HUES64 (cell line): Measurements from ENCODE around the gene PRR5L.

Experiments
- H3K27ac ChIP-seq: 2 replicates; pipeline ENCODE4 v1.7.0; 2013; ENCODE audit warnings: low read depth, low read length, inconsistent platforms
- H3K27me3 ChIP-seq: 2 replicates; pipeline ENCODE4 v1.6.1; 2013; ENCODE audit warnings: mild to moderate bottlenecking, low read length; ENCODE audit not compliant: insufficient read depth
- H3K36me3 ChIP-seq: 2 replicates; pipeline ENCODE4 v1.6.1; 2013; ENCODE audit warnings: mild to moderate bottlenecking, low read length; ENCODE audit not compliant: insufficient read depth
- H3K4me1 ChIP-seq: 2 replicates; pipeline ENCODE4 v1.6.1; 2013; ENCODE audit warnings: mild to moderate bottlenecking, low read length, moderate library complexity; ENCODE audit not compliant: insufficient read depth
- H3K4me3 ChIP-seq: 2 replicates; pipeline ENCODE4 v1.5.1; 2013; ENCODE audit warnings: mild to moderate bottlenecking, low read length, moderate library complexity
- H3K9ac ChIP-seq: 2 replicates; pipeline ENCODE4 v1.6.1; 2013; ENCODE audit warnings: mild to moderate bottlenecking, low read depth, low read length
- H3K9me3 ChIP-seq: 2 replicates; pipeline ENCODE4 v1.6.1; 2013; ENCODE audit warnings: low read depth, low read length; ENCODE audit not compliant: insufficient read depth
- WGBS: fragments of 150-250, 120-280 bp; methylation state at CpG from one replicate; pipeline ENCODE4 v1.1.7; 2013; ENCODE audit warnings: missing lambda C conversion rate; 5-methylcytosine and 5-hydroxymethylcytosine counted together

Gene PRR5L

DNA sequence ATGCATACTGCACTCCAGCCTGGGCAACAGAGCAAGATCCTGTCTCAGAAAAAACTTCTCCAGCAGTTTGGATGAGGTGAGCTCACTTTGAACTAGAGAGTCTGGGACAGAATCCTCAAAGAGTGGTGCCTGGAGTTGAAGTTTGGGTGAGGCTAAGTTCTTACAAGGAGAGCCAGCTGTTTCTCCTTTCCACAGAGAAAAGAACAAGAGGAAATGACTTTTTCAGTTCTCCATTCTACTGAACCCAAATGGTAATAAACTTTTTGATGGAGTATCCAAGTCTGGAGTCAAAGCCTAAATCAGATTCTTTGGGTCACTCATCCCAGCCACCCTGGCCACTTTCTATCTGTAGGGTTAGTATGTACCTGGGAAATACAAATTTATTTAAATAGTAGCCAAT lies 111.3 kb downstream of the PRR5L start:
- Histone ChIP-seq H3K4me1 (no peaks in the 10 kb centered on the region), H3K36me3 (peaks cover 28% of the 10 kb centered on the region), H3K9me3 (no peaks in the 10 kb centered on the region), H3K27me3 (no peaks in the 10 kb centered on the region), H3K4me3 (no peak overlapping the region), H3K27ac (no peak overlapping the region), H3K9ac (no peak overlapping the region)

DNA sequence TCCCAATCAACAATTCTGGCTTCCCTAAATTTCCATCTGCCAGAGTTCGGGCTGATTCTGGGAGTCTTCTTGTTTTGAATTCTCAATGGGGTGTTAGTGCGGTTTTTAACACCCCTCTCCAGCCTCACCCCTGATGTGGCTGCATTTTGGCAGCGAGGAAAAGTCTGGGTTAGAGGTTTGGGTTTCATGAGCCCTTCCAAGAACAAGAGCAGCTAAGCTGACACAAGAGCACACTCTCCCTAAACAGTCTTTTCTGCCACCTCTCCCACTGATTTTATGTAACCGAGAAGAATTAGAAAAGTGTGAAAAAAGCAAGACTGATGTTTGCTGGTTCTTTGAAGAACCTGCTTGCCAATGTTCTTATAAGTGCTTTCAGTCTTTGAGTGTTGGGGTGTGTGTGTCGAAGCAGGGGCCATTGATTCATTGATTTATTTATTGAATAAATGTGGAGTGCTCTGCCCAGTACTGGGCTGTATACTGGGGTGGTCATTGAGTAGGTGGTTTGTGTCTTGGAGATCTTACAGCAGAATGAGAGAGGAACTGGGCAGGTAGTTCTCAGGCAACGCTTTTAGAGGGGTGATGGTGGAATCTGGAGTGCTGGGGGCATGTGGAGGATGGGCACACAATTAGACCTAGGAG lies 112.5 kb downstream of the PRR5L start:
- peaks cover 16% of the 10 kb centered on the region for H3K36me3 ChIP-seq
- H3K27me3 ChIP-seq: no peaks in the 10 kb centered on the region
- no peak overlapping the region for H3K27ac ChIP-seq
- no peaks in the 10 kb centered on the region for H3K9me3 ChIP-seq
- no peaks in the 10 kb centered on the region for H3K4me1 ChIP-seq
- WGBS: 88% methylated on average over 4 of the region's 6 CpGs
- no peak overlapping the region for H3K9ac ChIP-seq
- H3K4me3 ChIP-seq: no peak overlapping the region

- no peak overlapping the region for H3K4me3 ChIP-seq
- peaks cover 12% of the 10 kb centered on the region for H3K36me3 ChIP-seq
- H3K9ac ChIP-seq: no peak overlapping the region
- H3K9me3 ChIP-seq: no peaks in the 10 kb centered on the region
- WGBS: 82% methylated on average over 7 of the region's 8 CpGs
- H3K27ac ChIP-seq: no peak overlapping the region
- no peaks in the 10 kb centered on the region for H3K27me3 ChIP-seq
- no peaks in the 10 kb centered on the region for H3K4me1 ChIP-seq
Measured at GRCh38 chr11:36409152-36409816, 113.2 kb downstream of the PRR5L start.

DNA sequence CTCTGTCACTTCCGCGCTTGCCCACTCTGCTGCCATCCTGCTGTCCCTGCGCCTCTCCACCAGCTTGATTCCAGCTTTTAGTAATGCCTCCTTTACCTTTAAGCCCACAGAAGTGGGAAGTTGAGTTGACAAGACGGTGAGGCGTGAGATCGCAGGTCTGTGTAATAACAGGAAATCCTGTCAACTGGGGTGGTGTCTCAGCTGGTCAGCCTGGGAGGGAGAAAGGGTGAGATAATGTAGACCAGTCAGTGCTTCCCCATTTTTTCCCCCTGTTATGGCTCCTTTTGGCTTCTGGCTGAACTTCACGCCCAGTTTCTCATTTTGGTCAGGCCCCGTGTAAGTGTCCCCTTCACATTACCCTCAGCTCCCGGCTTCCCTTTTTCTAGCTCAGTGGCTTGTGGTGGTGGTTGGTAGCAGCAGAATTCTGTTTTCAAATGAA lies 115.1 kb downstream of the PRR5L start:
- no peaks in the 10 kb centered on the region for H3K9me3 ChIP-seq
- 96% methylated on average over 9 of the region's 9 CpGs for WGBS
- no peak overlapping the region for H3K9ac ChIP-seq
- H3K4me3 ChIP-seq: no peak overlapping the region
- no peak overlapping the region for H3K27ac ChIP-seq
- H3K27me3 ChIP-seq: no peaks in the 10 kb centered on the region
- H3K36me3 ChIP-seq: peaks cover 6% of the 10 kb centered on the region
- H3K4me1 ChIP-seq: no peaks in the 10 kb centered on the region

GRCh38 chr11:36412781-36413383 lies 116.8 kb downstream of the PRR5L start:
- no peaks in the 10 kb centered on the region; the same call in none of the 2 replicates for H3K36me3 ChIP-seq

DNA sequence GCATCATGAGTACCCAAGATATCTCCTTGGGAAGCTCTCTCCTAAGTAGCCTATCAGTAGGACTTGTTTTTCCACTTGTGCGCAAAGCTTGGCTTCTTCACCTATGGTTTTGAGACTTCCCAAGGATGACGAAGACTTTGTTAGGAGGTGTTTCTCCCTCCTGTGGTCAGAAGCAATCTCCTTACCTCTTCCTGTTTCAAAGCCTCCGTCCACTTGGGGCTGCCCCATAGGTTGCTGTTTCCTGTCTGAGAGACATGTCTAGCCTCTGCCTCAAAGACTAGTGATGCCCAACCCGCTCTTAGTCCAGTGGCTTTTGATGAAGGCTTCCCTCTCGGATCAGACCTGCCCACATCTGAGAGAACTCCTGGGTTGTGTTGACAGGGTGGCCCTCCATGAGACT lies 121.1 kb downstream of the PRR5L start:
- no peak overlapping the region for H3K9ac ChIP-seq
- H3K9me3 ChIP-seq: no peaks in the 10 kb centered on the region
- 0 out of 2 replicates have a peak, but pooled peaks cover 4% of the 10 kb centered on the region for H3K4me1 ChIP-seq
- H3K27ac ChIP-seq: no peak overlapping the region
- peaks cover 5% of the 10 kb centered on the region for H3K36me3 ChIP-seq
- no peak overlapping the region for H3K4me3 ChIP-seq
- WGBS: 85% methylated on average over 5 of the region's 5 CpGs
- no peaks in the 10 kb centered on the region for H3K27me3 ChIP-seq

More at GRCh38 chr11:36412781-36413383, 116.8 kb downstream of the PRR5L start:
- Histone ChIP-seq H3K27ac (no peak overlapping the region), H3K27me3 (no peaks in the 10 kb centered on the region), H3K4me1 (no peaks in the 10 kb centered on the region), H3K9ac (no peak overlapping the region), H3K4me3 (no peak overlapping the region), H3K9me3 (no peaks in the 10 kb centered on the region)
- WGBS: 100% methylated on average over 1 of the region's 2 CpGs

DNA sequence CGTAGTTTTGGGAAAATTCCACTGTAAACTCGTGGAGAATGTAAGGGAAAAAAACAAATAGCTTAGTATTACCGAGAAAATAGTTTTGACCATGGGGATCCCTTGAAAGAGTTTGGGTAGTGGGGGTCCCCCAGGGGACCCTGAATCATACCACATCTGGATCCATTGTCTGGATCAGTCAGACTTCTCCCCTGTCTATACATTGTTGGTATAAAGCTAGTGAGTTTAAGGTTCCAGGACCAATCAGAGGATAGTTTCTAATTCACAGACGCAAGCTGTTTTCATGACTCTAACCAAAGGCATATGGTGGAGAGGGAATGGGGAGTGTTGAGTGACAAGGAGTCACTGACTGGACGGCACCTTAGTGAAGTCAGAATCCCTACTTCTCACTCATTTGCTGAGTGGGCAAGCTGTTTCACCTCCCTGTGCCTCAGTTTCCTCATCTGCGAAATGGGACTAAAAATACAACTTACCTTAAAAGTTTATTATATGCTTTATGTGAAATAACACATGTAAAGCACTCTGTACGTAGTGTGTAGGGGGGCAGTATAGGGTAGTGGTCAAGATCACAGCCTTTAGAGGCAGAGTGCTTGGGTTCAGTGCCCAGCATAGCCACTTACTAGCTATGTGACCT lies 123.8 kb downstream of the PRR5L start:
- H3K36me3 ChIP-seq: peaks cover 5% of the 10 kb centered on the region; the same call in 1 of the 2 replicates
- no peak overlapping the region for H3K9ac ChIP-seq
- 0 out of 2 replicates have a peak, but pooled peaks cover 4% of the 10 kb centered on the region for H3K4me1 ChIP-seq
- WGBS: 90% methylated on average over 6 of the region's 7 CpGs
- no peak overlapping the region for H3K4me3 ChIP-seq
- H3K27me3 ChIP-seq: no peaks in the 10 kb centered on the region
- H3K27ac ChIP-seq: no peak overlapping the region
- H3K9me3 ChIP-seq: no peaks in the 10 kb centered on the region

DNA sequence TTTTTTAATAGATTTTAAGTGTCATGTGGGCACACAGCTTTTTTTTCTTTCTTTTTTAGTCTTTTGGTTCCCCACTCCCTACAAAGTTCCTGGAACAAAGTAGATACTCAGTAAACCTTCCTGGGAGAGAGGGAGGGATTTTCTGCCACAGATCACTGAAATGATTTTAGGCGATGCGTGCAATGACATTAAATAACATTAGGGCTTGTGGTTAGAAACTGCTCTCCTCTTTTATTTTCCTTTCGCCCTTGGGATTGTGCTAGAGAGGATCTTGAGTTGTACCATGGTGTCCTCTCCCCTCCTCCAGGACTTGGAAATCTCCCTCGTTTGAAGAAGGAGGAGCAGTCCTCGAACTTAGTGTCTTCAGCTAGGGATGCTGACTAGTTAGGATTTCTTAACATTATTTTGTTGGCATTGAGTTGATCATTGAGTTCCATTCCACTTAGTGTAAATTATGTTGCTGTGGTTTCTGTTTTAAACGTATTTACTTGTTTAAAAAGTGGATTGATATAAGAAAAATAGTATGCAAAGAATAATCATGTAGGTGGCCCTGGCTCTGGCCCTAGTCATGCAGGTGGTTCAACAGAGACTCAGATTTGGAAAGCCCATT lies 125.6 kb downstream of the PRR5L start:
- Histone ChIP-seq H3K9me3 (no peaks in the 10 kb centered on the region), H3K4me3 (no peak overlapping the region), H3K4me1 (0 out of 2 replicates have a peak, but pooled peaks cover 4% of the 10 kb centered on the region), H3K9ac (no peak overlapping the region), H3K27me3 (no peaks in the 10 kb centered on the region), H3K27ac (no peak overlapping the region), H3K36me3 (peaks cover 5% of the 10 kb centered on the region; the same call in 1 of the 2 replicates)
- WGBS: 83% methylated on average over 6 of the region's 6 CpGs

- Histone ChIP-seq H3K4me1 (0 out of 2 replicates have a peak, but pooled peaks cover 4% of the 10 kb centered on the region), H3K36me3 (no peaks in the 10 kb centered on the region), H3K27me3 (no peaks in the 10 kb centered on the region), H3K4me3 (no peak overlapping the region), H3K9me3 (no peaks in the 10 kb centered on the region), H3K9ac (no peak overlapping the region), H3K27ac (no peak overlapping the region)
- 89% methylated on average over 6 of the region's 6 CpGs for WGBS
Measured at GRCh38 chr11:36425561-36426081, 129.5 kb downstream of the PRR5L start.

GRCh38 chr11:36426226-36426848 lies 130.2 kb downstream of the PRR5L start:
- Histone ChIP-seq H3K4me1 (0 out of 2 replicates have a peak, but pooled peaks cover under 1% of the 10 kb centered on the region), H3K27me3 (no peaks in the 10 kb centered on the region), H3K9me3 (no peaks in the 10 kb centered on the region), H3K4me3 (no peak overlapping the region), H3K9ac (no peak overlapping the region), H3K27ac (no peak overlapping the region), H3K36me3 (no peaks in the 10 kb centered on the region)
- WGBS: 85% methylated on average over 4 of the region's 4 CpGs
